ENCODE measurements around the gene KREMEN1. TPM values are rescaled to one million over a fixed set of nuclear protein-coding genes. Genes with fewer than 3 reads are reported as not detected.

Gene KREMEN1
- total RNA-seq, 1 experiment from 2014 or later, result 2.7 TPM

DNA sequence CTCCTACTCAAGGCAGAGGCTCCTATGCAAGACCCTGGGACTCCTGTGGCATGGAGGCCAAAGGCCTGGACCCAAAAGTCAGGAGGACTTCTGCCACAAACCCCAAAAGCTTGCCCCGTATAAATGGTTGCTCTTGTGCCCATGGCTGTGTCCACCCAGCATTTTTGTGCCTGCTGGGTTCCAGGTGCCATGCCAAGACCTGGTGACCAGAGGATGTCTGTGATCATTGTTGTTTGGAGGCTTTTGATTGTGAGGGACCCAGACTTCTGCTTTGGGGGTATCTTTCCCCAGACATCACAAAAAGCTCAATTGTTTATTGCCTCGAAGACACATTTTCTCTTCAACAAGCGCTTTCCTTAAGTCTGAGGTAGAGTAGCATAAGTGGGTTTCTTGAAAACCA, 46.3 kb upstream of the KREMEN1 start:
- Histone ChIP-seq H3K9me3 (ENCODE audit: low read length) (no peaks in the 10 kb centered on the region), H3K4me2 (ENCODE audit: low read length) (no peak overlapping the region), H3K9me2 (replicated peaks; ENCODE audit: low read length) (no peaks in the 10 kb centered on the region), H3K27ac (ENCODE audit: low read length) (no peak overlapping the region), H3K79me2 (ENCODE audit: low read length) (no peaks in the 10 kb centered on the region), H3K4me1 (ENCODE audit: insufficient read depth, low read length) (peaks cover 17% of the 10 kb centered on the region), H3F3A (ENCODE audit: low read length, unreplicated experiment) (peaks cover 4% of the 10 kb centered on the region), H3K9ac (ENCODE audit: low read length) (no peak overlapping the region), H3K27me3 (ENCODE audit: low read length) (no peaks in the 10 kb centered on the region), H2AFZ (ENCODE audit: low read length) (no peak overlapping the region), H3K36me3 (ENCODE audit: low read depth, low read length) (no peaks in the 10 kb centered on the region), H4K20me1 (ENCODE audit: low read length) (no peaks in the 10 kb centered on the region), H3K4me3 (ENCODE audit: low read length) (no peak overlapping the region)
- POLR2A ChIA-PET (ENCODE audit: unreplicated experiment), result no interaction called here
- CTCF ChIA-PET, result no interaction called here
- ATAC-seq (no peak), DNase-seq (no peak)
- TF ChIP-seq EZH2phosphoT487 (IDR thresholded peaks at IDR 0.05; ENCODE audit: borderline replicate concordance, low read length), result no peak
- TF ChIP-seq, protein P1, sequence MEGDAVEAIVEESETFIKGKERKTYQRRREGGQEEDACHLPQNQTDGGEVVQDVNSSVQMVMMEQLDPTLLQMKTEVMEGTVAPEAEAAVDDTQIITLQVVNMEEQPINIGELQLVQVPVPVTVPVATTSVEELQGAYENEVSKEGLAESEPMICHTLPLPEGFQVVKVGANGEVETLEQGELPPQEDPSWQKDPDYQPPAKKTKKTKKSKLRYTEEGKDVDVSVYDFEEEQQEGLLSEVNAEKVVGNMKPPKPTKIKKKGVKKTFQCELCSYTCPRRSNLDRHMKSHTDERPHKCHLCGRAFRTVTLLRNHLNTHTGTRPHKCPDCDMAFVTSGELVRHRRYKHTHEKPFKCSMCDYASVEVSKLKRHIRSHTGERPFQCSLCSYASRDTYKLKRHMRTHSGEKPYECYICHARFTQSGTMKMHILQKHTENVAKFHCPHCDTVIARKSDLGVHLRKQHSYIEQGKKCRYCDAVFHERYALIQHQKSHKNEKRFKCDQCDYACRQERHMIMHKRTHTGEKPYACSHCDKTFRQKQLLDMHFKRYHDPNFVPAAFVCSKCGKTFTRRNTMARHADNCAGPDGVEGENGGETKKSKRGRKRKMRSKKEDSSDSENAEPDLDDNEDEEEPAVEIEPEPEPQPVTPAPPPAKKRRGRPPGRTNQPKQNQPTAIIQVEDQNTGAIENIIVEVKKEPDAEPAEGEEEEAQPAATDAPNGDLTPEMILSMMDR (conservative IDR thresholded peaks at IDR 0.05; ENCODE audit: low read depth, low read length), result no peak
- TF ChIP-seq EZH2 (IDR thresholded peaks at IDR 0.05; ENCODE audit: low read length, unreplicated experiment), result no peak
- no TSS peak for BruUV-seq (replicated peaks)
- intact Hi-C loops (cut with micrococcal nuclease), result no loop called here

DNA sequence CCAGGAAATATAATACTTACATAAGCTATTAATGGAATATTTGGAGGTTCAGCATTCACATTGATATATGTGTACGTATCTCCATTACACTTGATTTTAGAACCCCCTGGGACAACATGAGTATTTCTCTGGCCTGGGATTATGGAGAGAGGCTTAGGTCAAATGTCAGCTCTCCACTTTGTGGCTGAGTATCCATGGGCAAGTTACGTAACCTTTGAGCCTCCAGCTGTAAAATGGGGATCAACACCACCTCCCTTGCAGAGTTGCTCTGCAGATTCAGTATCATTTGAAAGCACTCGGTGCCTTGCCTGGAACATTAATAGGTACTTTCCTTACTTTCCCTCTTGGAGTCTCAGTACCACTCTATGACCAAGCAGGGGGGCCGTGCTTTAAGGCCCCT, 44.4 kb upstream of the KREMEN1 start:
- H3K27ac ChIP-seq (ENCODE audit: low read length), result no peak overlapping the region
- H3K36me3 ChIP-seq (ENCODE audit: low read depth, low read length), result no peaks in the 10 kb centered on the region
- H3K4me2 ChIP-seq (ENCODE audit: low read length), result no peak overlapping the region
- intact Hi-C loops (cut with micrococcal nuclease), result no loop called here
- H3K9me3 ChIP-seq (ENCODE audit: low read length), result no peaks in the 10 kb centered on the region
- no peak overlapping the region for H2AFZ ChIP-seq (ENCODE audit: low read length)
- no peaks in the 10 kb centered on the region for H3K27me3 ChIP-seq (ENCODE audit: low read length)
- H4K20me1 ChIP-seq (ENCODE audit: low read length), result no peaks in the 10 kb centered on the region
- H3F3A ChIP-seq (ENCODE audit: low read length, unreplicated experiment), result peaks cover 4% of the 10 kb centered on the region
- CTCF ChIA-PET, result interaction anchor here (0.6 kb wide), 1 partner anchor 62 kb away, joined by 3 read pairs; no protein-coding TSS in a partner anchor
- H3K9me2 ChIP-seq (replicated peaks; ENCODE audit: low read length), result no peaks in the 10 kb centered on the region
- H3K4me1 ChIP-seq (ENCODE audit: insufficient read depth, low read length), result peaks cover 30% of the 10 kb centered on the region
- H3K9ac ChIP-seq (ENCODE audit: low read length), result no peak overlapping the region
- no peak for DNase-seq
- H3K79me2 ChIP-seq (ENCODE audit: low read length), result 0 out of 2 replicates have a peak, but pooled peaks cover 6% of the 10 kb centered on the region
- POLR2A ChIA-PET (ENCODE audit: unreplicated experiment), result no interaction called here
- BruUV-seq (replicated peaks), result no TSS peak
- no peak for ATAC-seq
- no peak for TF ChIP-seq EZH2phosphoT487 (IDR thresholded peaks at IDR 0.05; ENCODE audit: borderline replicate concordance, low read length)
- TF ChIP-seq, protein P1 (conservative IDR thresholded peaks at IDR 0.05; ENCODE audit: low read depth, low read length), result no peak
- no peak for TF ChIP-seq EZH2 (IDR thresholded peaks at IDR 0.05; ENCODE audit: low read length, unreplicated experiment)
- no peak overlapping the region for H3K4me3 ChIP-seq (ENCODE audit: low read length)

DNA sequence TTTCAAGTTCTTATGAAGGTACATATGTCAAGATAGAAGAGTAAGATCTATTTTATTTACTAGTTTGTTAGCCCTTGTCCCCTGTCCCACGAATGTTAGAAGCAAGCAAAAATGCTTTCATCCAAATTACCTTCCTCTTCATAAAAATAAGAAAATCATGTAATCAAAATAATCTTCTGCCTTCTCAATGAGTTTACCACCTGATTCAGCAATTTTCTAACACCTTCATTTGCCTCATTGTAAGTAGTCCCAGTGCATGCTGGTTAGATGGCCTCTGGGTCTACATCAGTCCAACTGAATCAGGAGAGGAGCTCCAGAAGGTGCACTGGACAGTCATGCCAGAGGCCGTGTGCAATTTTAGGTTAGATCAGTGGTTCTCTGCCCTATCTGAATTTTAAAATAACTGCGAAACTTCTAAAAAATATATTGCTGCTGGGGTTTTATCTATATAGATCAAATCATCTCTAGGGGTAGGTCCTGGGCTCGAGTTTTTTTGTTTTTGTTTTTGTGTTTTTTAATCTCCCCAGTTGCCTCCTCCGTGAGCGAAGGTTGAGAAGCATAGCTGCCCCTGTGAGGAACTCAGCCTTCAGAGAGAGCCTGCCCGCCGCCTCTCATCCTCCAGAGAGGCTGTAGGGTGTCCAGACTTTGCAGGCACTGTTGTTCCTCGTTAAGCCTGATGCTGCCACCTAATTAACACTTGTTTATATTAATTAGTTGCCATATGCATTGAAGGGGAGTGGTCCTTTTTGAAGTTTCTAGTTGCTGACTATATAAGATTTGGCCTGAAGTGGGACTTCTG, 43.4 kb upstream of the KREMEN1 start:
- intact Hi-C loops (cut with micrococcal nuclease), result no loop called here
- ChIA-PET POLR2A (ENCODE audit: unreplicated experiment) (no interaction called here), CTCF (no interaction called here)
- H3K4me1 ChIP-seq (ENCODE audit: insufficient read depth, low read length), result peaks cover 30% of the 10 kb centered on the region
- H3K27ac ChIP-seq (ENCODE audit: low read length), result peak overlapping the region; percentile 86
- no peak for DNase-seq
- H3K4me2 ChIP-seq (ENCODE audit: low read length), result peak overlapping the region; percentile 97
- ATAC-seq, result no peak
- H3F3A ChIP-seq (ENCODE audit: low read length, unreplicated experiment), result peaks cover 4% of the 10 kb centered on the region
- no peak overlapping the region for H3K9ac ChIP-seq (ENCODE audit: low read length)
- H4K20me1 ChIP-seq (ENCODE audit: low read length), result no peaks in the 10 kb centered on the region
- H2AFZ ChIP-seq (ENCODE audit: low read length), result peak overlapping the region; percentile 82; the same call in 1 of the 2 replicates
- no TSS peak for BruUV-seq (replicated peaks)
- no peaks in the 10 kb centered on the region for H3K9me2 ChIP-seq (replicated peaks; ENCODE audit: low read length)
- no peaks in the 10 kb centered on the region for H3K9me3 ChIP-seq (ENCODE audit: low read length)
- no peaks in the 10 kb centered on the region for H3K36me3 ChIP-seq (ENCODE audit: low read depth, low read length)
- H3K79me2 ChIP-seq (ENCODE audit: low read length), result 0 out of 2 replicates have a peak, but pooled peaks cover 6% of the 10 kb centered on the region
- no peaks in the 10 kb centered on the region for H3K27me3 ChIP-seq (ENCODE audit: low read length)
- TF ChIP-seq, protein P1 (conservative IDR thresholded peaks at IDR 0.05; ENCODE audit: low read depth, low read length), result no peak
- TF ChIP-seq EZH2 (IDR thresholded peaks at IDR 0.05; ENCODE audit: low read length, unreplicated experiment) (no peak), EZH2phosphoT487 (IDR thresholded peaks at IDR 0.05; ENCODE audit: borderline replicate concordance, low read length) (no peak)
- H3K4me3 ChIP-seq (ENCODE audit: low read length), result no peak overlapping the region

Data from PC-3 (cell line).